Choroid plexus epithelial cell (primary cell): ENCODE data around the gene DNAJC7.
A peak's percentile ranks its signal among the peaks of the same experiment; 100 is the strongest.
"Not testable (repeated sequence)": the region's sequence is repeated elsewhere in the genome, so short reads cannot be mapped to it uniquely, and the experiment has no call there.

ENCODE experiments used
- DNase-seq: peaks from one replicate; pipeline ENCODE4 v3.0.0-alpha.2; 2010; ENCODE audit warnings: low read depth
- H3K4me3 ChIP-seq: 2 replicates; pipeline ENCODE4 v1.5.1; 2011; ENCODE audit warnings: low read depth, mild to moderate bottlenecking, control low read depth, low read length, moderate library complexity
- CTCF ChIP-seq: conservative IDR thresholded peaks from 2 replicates; pipeline ENCODE4 v1.5.1; 2011; ENCODE audit warnings: low read depth, mild to moderate bottlenecking, control low read depth, inconsistent platforms, low read length, moderate library complexity

The DNAJC7 gene

DNA sequence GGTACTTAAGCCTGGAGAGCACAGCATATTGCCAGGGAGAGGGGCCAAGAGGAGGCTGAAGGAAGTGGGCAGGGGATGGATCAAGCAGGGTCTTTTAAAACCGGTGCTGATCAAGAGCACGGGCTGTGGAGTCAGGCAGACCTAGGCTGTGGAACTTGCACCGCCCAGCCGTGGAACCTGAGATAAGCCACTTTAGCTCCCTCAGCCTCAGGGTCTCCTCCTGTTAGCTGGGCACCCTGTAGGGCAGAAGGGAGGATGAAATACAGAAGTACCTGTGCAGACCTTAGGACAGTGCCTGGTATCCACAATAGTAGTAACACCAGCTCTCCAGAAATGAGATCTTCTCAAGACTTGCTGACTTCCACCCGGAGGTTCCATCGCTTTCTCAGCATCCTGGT, 77.5 kb downstream of the DNAJC7 start:
- TF ChIP-seq CTCF = no peak
- no peak overlapping the region for H3K4me3 ChIP-seq

DNA sequence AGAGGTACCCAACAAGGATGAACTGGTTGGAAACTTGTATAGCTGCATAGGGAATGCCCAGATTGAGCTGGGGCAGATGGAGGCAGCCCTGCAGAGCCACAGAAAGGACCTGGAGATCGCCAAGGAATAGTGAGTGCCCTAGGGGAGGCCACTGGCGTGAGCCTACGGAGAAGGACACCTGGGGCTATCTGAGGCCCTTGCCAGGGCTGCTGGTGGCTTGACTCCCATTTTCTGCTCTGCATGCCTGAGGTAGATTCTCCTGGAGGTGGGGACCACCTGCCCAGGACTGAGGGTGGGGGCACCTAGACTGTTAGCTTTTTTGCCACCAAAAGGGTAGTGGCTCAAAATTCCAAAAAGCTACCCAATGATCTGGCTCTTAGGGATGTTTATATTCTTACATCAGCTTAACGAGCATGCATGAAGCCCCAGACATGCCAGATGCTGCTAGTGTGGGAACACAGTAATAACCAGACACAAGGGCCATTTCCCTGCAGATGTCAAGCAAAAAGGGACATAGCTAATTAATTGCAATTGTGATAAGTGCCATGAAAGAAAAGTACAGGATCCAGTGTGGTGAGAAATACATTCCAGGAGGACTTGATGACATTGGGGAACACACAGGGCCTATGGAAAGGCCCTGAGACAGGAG, 78.1 kb downstream of the DNAJC7 start:
- TF ChIP-seq CTCF = no peak
- H3K4me3 ChIP-seq = no peak overlapping the region
- no peak for DNase-seq

More for the DNA sequence above, 77.5 kb downstream of the DNAJC7 start:
- DNase-seq = no peak

GRCh38 chr17:41937970-41938954, 79.0 kb downstream of the DNAJC7 start:
- TF ChIP-seq CTCF = no peak
- no peak overlapping the region for H3K4me3 ChIP-seq
- DNase-seq = no peak

- H3K4me3 ChIP-seq = no peak overlapping the region
- no peak for DNase-seq
- no peak for TF ChIP-seq CTCF
These were observed 81.6 kb downstream of the DNAJC7 start for GRCh38 chr17:41935641-41936040.

- no peak for TF ChIP-seq CTCF
- H3K4me3 ChIP-seq = no peak overlapping the region
- no peak for DNase-seq
These were observed 84.3 kb downstream of the DNAJC7 start for GRCh38 chr17:41932816-41933389.

DNA sequence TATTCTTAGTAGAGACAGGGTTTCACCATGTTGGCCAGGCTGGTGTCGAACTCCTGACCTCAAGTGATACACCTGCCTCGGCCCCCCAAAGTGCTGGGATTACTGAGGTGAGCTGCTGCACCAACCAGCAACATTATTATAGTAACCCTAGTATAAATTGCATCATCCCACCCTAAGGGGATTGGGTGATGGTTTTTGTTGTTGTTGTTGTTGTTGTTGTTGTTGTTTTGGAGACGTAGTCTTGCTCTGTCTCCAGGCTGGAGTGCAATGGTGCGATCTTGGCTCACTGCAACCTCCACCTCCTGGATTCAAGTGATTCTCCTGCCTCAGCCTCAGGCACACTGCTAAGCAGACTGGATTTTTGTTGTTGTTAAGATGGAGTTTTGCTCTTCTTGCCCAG, 85.5 kb downstream of the DNAJC7 start:
- not testable (repeated sequence) for DNase-seq, H3K4me3 ChIP-seq

DNA sequence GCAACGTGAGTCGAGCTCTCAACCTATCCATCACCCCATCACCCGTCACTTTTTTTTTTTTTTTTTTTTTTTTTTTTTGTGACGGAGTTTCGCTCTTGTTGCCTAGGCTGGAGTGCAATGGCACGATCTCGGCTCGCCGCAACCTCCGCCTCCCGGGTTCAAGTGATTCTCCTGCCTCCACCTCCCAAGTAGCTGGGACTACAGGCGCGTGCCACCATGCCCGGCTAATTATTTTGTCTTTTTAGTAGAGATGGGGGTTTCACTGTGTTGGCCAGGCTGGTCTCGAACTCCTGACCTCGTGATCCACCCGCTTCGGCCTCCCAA, 86.4 kb downstream of the DNAJC7 start:
- DNase-seq = not testable (repeated sequence)
- peak overlapping the region; percentile 60 for H3K4me3 ChIP-seq
